Ishikawa (cell line): ENCODE results near the gene NOTCH1.

Experiments used
- CEBPB ChIP-seq: IDR thresholded peaks from 2 replicates; pipeline ENCODE4 v1.6.1; 2012
- CREB1 ChIP-seq: IDR thresholded peaks from 2 replicates; pipeline ENCODE4 v1.6.1; 2012; ENCODE audit warnings: low read depth
- EGR1 ChIP-seq: IDR thresholded peaks from 2 replicates; pipeline ENCODE4 v1.6.1; 2012
- EP300 ChIP-seq: IDR thresholded peaks from 2 replicates; pipeline ENCODE4 v1.6.1; 2012; ENCODE audit warnings: borderline replicate concordance
- FOXM1 ChIP-seq: IDR thresholded peaks from 2 replicates; pipeline ENCODE4 v1.6.1; 2012; ENCODE audit warnings: low read depth, borderline replicate concordance
- MAX ChIP-seq: IDR thresholded peaks from 2 replicates; pipeline ENCODE4 v1.6.1; 2012
- NFIC ChIP-seq: IDR thresholded peaks from 2 replicates; pipeline ENCODE4 v1.6.1; 2012
- RAD21 ChIP-seq: IDR thresholded peaks from 2 replicates; pipeline ENCODE4 v1.6.1; 2012; ENCODE audit warnings: low read depth
- REST ChIP-seq: IDR thresholded peaks from 2 replicates; pipeline ENCODE4 v1.6.1; 2012; ENCODE audit warnings: low read depth, mild to moderate bottlenecking
- TAF1 ChIP-seq: IDR thresholded peaks from 2 replicates; pipeline ENCODE4 v1.6.1; 2012; ENCODE audit warnings: low read depth, mild to moderate bottlenecking
- TCF12 ChIP-seq: IDR thresholded peaks from 2 replicates; pipeline ENCODE4 v1.6.1; 2012; ENCODE audit warnings: low read depth
- TEAD4 ChIP-seq: IDR thresholded peaks from 2 replicates; pipeline ENCODE4 v1.6.1; 2012
- USF1 ChIP-seq: IDR thresholded peaks from 2 replicates; pipeline ENCODE4 v1.6.1; 2012
- YY1 ChIP-seq: IDR thresholded peaks from 2 replicates; pipeline ENCODE4 v1.6.1; 2012; ENCODE audit warnings: low read depth
- ZBTB7A ChIP-seq: IDR thresholded peaks from 2 replicates; pipeline ENCODE4 v1.6.1; 2012; ENCODE audit warnings: low read depth

NOTCH1 gene

GRCh38 chr9:136527721-136528710, 17.8 kb downstream of the NOTCH1 start:
- TF ChIP-seq EP300 (peak; percentile 97), CREB1 (0 out of 2 replicates have a peak, but pooled peaks have one; percentile 37), NFIC (peak; percentile 89), MAX (peak; percentile 74), USF1 (peak; percentile 2; the same call in 1 of the 2 replicates), EGR1 (peak; percentile 58; the same call in 1 of the 2 replicates), ZBTB7A (peak; percentile 92), REST (no peak), RAD21 (no peak; the same call in 1 of the 2 replicates), TAF1 (no peak), TCF12 (peak; percentile 98), CEBPB (no peak), FOXM1 (peak; percentile 92), YY1 (no peak), TEAD4 (peak; percentile 75)

GRCh38 chr9:136527131-136527530, 18.7 kb downstream of the NOTCH1 start:
- TF ChIP-seq MAX (no peak), NFIC (no peak), ZBTB7A (no peak), TCF12 (no peak), EP300 (no peak)

GRCh38 chr9:136526625-136527066, 19.2 kb downstream of the NOTCH1 start:
- peak; percentile 93 for TF ChIP-seq EP300
- peak; percentile 71 for TF ChIP-seq NFIC
- peak; percentile 82 for TF ChIP-seq TEAD4
- peak; percentile 65; the same call in 1 of the 2 replicates for TF ChIP-seq FOXM1
- no peak for TF ChIP-seq TAF1
- TF ChIP-seq USF1, result peak; percentile 1; the same call in 1 of the 2 replicates
- TF ChIP-seq CEBPB, result no peak
- TF ChIP-seq CREB1, result no peak
- no peak for TF ChIP-seq REST
- TF ChIP-seq ZBTB7A, result 0 out of 2 replicates have a peak, but pooled peaks have one; percentile 62
- TF ChIP-seq MAX, result peak; percentile 65; the same call in 1 of the 2 replicates
- peak; percentile 99 for TF ChIP-seq TCF12
- peak; percentile 17; the same call in 1 of the 2 replicates for TF ChIP-seq YY1
- TF ChIP-seq EGR1, result peak; percentile 81
- peak; percentile 13; the same call in 1 of the 2 replicates for TF ChIP-seq RAD21

GRCh38 chr9:136525841-136526499, 19.9 kb downstream of the NOTCH1 start:
- TF ChIP-seq ZBTB7A (peak; percentile 67), TCF12 (peak; percentile 95), TAF1 (peak; percentile 16; the same call in 1 of the 2 replicates), REST (no peak), EP300 (peak; percentile 94), NFIC (peak; percentile 84), YY1 (peak; percentile 65; the same call in 1 of the 2 replicates), TEAD4 (peak; percentile 66), FOXM1 (peak; percentile 71; the same call in 1 of the 2 replicates), RAD21 (peak; percentile 31; the same call in 1 of the 2 replicates), CEBPB (no peak; the same call in 1 of the 2 replicates), EGR1 (peak; percentile 38; the same call in 1 of the 2 replicates), MAX (peak; percentile 83), USF1 (no peak; the same call in none of the 2 replicates), CREB1 (no peak)
